T-helper 2 cell treated with Interferon-gamma antibody and Interleukin-4, amounts not matched to agents 100 ng/mL and 5 ng/mL, for 36 hours (primary cell): ENCODE measurements around the gene FARSA. TPM values are rescaled to one million over a fixed set of nuclear protein-coding genes. Genes with fewer than 3 reads are reported as not detected.

Experiments used
- intact Hi-C: fragments of 100-400 bp; cut with micrococcal nuclease; formaldehyde crosslinking; loops from one replicate; pipeline ENCODE4 v1.15.1; 2023
- total RNA-seq: library from RNA; stranded (reverse); gene quantifications from 2 replicates; pipeline ENCODE4 v1.2.3, GENCODE V29; 2022

Gene FARSA
- total RNA-seq, 1 donor from 2014 or later = 100 TPM

GRCh38 chr19:12938779-12939601 is 5.5 kb upstream of the FARSA start:
- intact Hi-C loops = loop anchor here (1.0 to 10.0 kb wide), 3 partner anchors 48 to 213 kb away; partner anchors contain the start of genes GCDH, IER2 and STX10

GRCh38 chr19:12937927-12938778 is 4.6 kb upstream of the FARSA start, which contains the start of gene CALR:
CALR (plus strand) TSS chr19:12938609; CDS start chr19:12938680, 71 bp downstream.
- intact Hi-C loops = loop anchor here (1.0 to 10.0 kb wide), 3 partner anchors 47 to 214 kb away; partner anchors contain the start of genes GCDH, IER2 and STX10

GRCh38 chr19:12937093-12937926 is 3.8 kb upstream of the FARSA start:
- intact Hi-C loops = loop anchor here (5.0 to 10.0 kb wide), 2 partner anchors 173 to 215 kb away; partner anchors contain the start of genes IER2 and STX10

GRCh38 chr19:12936582-12936981 is 3.1 kb upstream of the FARSA start:
- intact Hi-C loops = loop anchor here (5.0 to 10.0 kb wide), 2 partner anchors 172 to 216 kb away; partner anchors contain the start of genes IER2 and STX10

GRCh38 chr19:12935071-12935470 is 1.6 kb upstream of the FARSA start:
- intact Hi-C loops = loop anchor here (5.0 to 10.0 kb wide), 2 partner anchors 170 to 217 kb away; partner anchors contain the start of genes IER2 and STX10

- intact Hi-C loops = loop anchor here (2.0 to 10.0 kb wide), 2 partner anchors 14 to 168 kb away; partner anchors contain the start of gene SYCE2
Measured at GRCh38 chr19:12932392-12933286, 872 bp downstream of the FARSA start.

- intact Hi-C loops = loop anchor here (10.0 kb wide), 1 partner anchor 165 kb away; no protein-coding TSS in a partner anchor
Measured at GRCh38 chr19:12930002-12930645, 3.4 kb downstream of the FARSA start.

- intact Hi-C loops = no loop called here
Measured at GRCh38 chr19:12924621-12925310, 8.7 kb downstream of the FARSA start.

- intact Hi-C loops = no loop called here
Measured at GRCh38 chr19:12922959-12923358, 10.6 kb downstream of the FARSA start.

GRCh38 chr19:12921047-12921446 is 12.5 kb downstream of the FARSA start:
- intact Hi-C loops = no loop called here

GRCh38 chr19:12918253-12918652 is 15.3 kb downstream of the FARSA start:
- intact Hi-C loops = loop anchor here (2.0 to 5.0 kb wide), 2 partner anchors 15 to 36 kb away; partner anchors contain the start of genes DNASE2 and FARSA

GRCh38 chr19:12915860-12916259 is 17.7 kb downstream of the FARSA start:
- intact Hi-C loops = loop anchor here (5.0 kb wide), 1 partner anchor 34 kb away; the partner anchor contains the start of gene DNASE2

GRCh38 chr19:12913851-12914690 is 19.4 kb downstream of the FARSA start:
- intact Hi-C loops = no loop called here

- intact Hi-C loops = no loop called here
Measured at GRCh38 chr19:12913011-12913561, 20.4 kb downstream of the FARSA start.

- intact Hi-C loops = no loop called here
Measured at GRCh38 chr19:12912571-12912970, 20.9 kb downstream of the FARSA start.

- intact Hi-C loops = no loop called here
Measured at GRCh38 chr19:12907166-12907565, 26.3 kb downstream of the FARSA start.
